Stimulated activated CD8-positive, alpha-beta memory T cell treated with anti-CD3 and anti-CD28 coated beads, Interleukin-7, amount 100 ng/mL, for 24 hours (primary cell): ENCODE results near the gene ZNF584.

Experiments used
- DNase-seq: peaks from one replicate; pipeline ENCODE4 v3.0.0-alpha.2; 2020; ENCODE audit warnings: low read depth

The ZNF584 gene

DNA sequence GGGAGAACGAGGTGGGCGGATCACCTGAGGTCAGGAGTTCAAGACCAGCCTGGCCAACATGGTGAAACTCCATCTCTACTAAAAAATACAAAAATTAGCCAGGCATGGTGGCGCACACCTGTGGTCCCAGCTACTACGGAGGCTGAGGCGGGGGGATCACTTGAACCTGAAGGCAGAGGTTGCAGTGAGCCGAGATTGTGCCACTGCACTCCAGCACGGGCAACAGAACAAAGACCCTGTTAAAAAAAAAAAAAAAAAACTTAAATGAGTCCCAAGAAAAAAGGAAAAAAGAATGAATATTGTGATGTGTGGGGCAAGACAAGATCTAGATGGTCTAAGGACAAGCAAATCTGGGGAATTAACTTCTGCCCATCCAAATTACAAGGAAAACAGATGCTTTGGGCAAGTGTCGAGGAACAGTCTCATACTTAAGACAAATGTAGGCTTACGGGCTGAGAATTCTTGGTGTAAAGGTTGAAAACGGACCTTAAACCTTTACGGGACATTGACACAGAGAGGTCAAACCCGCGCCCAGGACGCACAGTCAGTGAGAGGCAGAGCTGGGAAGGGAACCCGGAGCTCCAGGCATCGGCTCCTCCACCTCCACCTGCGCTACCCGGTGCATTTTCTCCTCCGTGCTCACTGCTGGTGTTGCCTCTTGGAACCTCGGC is 57.8 kb downstream of the ZNF584 start:
- DNase-seq = no peak

- peak; percentile 95 for DNase-seq
Observed at GRCh38 chr19:58466760-58467589, 58.5 kb downstream of the ZNF584 start, which contains the start of gene ZNF324. TSS of gene ZNF324 (plus strand) at chr19:58467080. CDS start at chr19:58469186, 2,106 bp downstream.
